Measurements from ENCODE around the gene IQCB1.

The IQCB1 gene

DNA sequence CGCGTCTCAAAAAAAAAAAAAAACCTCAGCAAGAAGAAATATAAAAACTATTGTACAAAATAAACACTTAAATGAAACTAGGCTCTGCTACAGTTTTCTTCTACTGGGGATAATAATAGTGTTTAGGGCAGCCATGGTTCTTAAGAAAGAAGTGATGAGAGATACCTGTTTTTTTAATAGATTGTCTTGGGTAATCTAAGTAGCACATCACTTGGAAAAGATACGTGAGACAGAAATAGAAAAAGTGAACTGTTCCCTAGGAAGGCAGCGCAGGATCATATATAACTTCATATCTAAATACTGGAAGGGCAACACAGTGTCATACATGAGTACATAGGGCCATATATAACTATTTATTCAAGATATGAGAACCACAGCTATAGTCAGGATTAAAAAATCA is 97.2 kb downstream of the IQCB1 start:
- no peak overlapping the region for H3K4me3 ChIP-seq (ENCODE audit: control insufficient read depth, low read depth, low read length)
- no peak for DNase-seq (ENCODE audit: low read depth)
- TF ChIP-seq, protein P1, sequence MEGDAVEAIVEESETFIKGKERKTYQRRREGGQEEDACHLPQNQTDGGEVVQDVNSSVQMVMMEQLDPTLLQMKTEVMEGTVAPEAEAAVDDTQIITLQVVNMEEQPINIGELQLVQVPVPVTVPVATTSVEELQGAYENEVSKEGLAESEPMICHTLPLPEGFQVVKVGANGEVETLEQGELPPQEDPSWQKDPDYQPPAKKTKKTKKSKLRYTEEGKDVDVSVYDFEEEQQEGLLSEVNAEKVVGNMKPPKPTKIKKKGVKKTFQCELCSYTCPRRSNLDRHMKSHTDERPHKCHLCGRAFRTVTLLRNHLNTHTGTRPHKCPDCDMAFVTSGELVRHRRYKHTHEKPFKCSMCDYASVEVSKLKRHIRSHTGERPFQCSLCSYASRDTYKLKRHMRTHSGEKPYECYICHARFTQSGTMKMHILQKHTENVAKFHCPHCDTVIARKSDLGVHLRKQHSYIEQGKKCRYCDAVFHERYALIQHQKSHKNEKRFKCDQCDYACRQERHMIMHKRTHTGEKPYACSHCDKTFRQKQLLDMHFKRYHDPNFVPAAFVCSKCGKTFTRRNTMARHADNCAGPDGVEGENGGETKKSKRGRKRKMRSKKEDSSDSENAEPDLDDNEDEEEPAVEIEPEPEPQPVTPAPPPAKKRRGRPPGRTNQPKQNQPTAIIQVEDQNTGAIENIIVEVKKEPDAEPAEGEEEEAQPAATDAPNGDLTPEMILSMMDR (conservative IDR thresholded peaks at IDR 0.05; ENCODE audit: control insufficient read depth, insufficient read depth, low read depth, low read length), result no peak

- no peak overlapping the region for H3K4me3 ChIP-seq (ENCODE audit: control insufficient read depth, low read depth, low read length)
- TF ChIP-seq, protein P1 (conservative IDR thresholded peaks at IDR 0.05; ENCODE audit: control insufficient read depth, insufficient read depth, low read depth, low read length), result no peak
- peak; percentile 41 for DNase-seq (ENCODE audit: low read depth)
Measured at GRCh38 chr3:121736112-121736511, 98.7 kb downstream of the IQCB1 start.

- DNase-seq (ENCODE audit: low read depth), result no peak
- TF ChIP-seq, protein P1 (conservative IDR thresholded peaks at IDR 0.05; ENCODE audit: control insufficient read depth, insufficient read depth, low read depth, low read length), result no peak
- H3K4me3 ChIP-seq (ENCODE audit: control insufficient read depth, low read depth, low read length), result no peak overlapping the region
Measured at GRCh38 chr3:121735047-121735696, 99.7 kb downstream of the IQCB1 start.

GRCh38 chr3:121730940-121731687 is 103.7 kb downstream of the IQCB1 start:
- TF ChIP-seq, protein P1 (conservative IDR thresholded peaks at IDR 0.05; ENCODE audit: control insufficient read depth, insufficient read depth, low read depth, low read length), result no peak
- H3K4me3 ChIP-seq (ENCODE audit: control insufficient read depth, low read depth, low read length), result no peak overlapping the region
- no peak for DNase-seq (ENCODE audit: low read depth)

DNA sequence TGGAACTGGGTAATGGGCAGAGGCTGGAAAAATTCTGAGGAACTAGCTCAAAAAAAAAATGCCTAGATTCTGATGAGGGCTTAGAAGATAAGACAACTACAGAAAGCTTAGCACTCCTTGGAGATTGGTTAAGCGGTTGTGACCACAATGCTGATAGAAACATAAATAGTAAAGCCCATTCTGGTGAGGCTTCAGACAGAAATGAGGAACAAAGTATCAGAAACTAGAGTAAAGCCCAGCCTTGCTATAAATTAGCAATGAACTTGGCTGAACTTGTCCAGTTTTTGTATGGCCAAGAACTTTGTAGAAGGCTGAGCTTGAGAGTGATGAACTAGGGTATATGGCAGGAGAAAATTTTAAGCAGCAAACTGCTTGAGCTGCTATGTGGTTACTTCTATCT is 110.7 kb downstream of the IQCB1 start:
- DNase-seq (ENCODE audit: low read depth), result no peak
- H3K4me3 ChIP-seq (ENCODE audit: control insufficient read depth, low read depth, low read length), result no peak overlapping the region
- TF ChIP-seq, protein P1 (conservative IDR thresholded peaks at IDR 0.05; ENCODE audit: control insufficient read depth, insufficient read depth, low read depth, low read length), result no peak

DNA sequence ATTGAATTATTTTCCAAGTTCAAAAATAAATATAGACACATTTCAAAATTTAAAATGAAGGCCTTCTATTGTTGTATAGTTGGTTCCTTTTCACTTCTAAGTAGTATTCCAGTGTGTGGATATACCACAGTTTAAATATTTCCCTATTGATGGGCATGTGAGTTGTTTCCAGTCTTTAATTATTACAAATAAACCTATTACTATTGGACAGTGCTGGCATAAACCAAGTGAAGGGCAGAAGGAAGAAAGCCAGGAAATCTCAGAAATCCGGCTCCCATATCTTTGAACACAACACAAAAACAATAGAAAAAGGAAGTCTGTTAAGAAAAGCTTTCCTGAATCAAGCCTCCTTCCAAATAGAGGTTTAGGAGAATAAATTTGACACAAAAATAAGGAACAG is 111.4 kb downstream of the IQCB1 start:
- TF ChIP-seq, protein P1 (conservative IDR thresholded peaks at IDR 0.05; ENCODE audit: control insufficient read depth, insufficient read depth, low read depth, low read length), result no peak
- no peak overlapping the region for H3K4me3 ChIP-seq (ENCODE audit: control insufficient read depth, low read depth, low read length)
- DNase-seq (ENCODE audit: low read depth), result no peak
